Fibroblast of skin of abdomen (primary cell): ENCODE results near the gene TAF11L14.

Source experiments
- DNase-seq: peaks from one replicate; pipeline ENCODE4 v3.0.0-alpha.2; 2013

TAF11L14 gene

GRCh38 chr5:17679597-17680203, 45.4 kb downstream of the TAF11L14 start:
- peak; percentile 1 for DNase-seq

GRCh38 chr5:17680737-17681136, 46.5 kb downstream of the TAF11L14 start:
- DNase-seq, result no peak
